ENCODE measurements around the gene SETD3. TPM values are rescaled to one million over a fixed set of nuclear protein-coding genes. Genes with fewer than 3 reads are reported as not detected.
A peak's percentile ranks its signal among the peaks of the same experiment; 100 is the strongest.

SETD3 gene
- total RNA-seq, 2 experiments from 2014 or later: 52.6 to 54.5 TPM

GRCh38 chr14:99413911-99414310 is 66.7 kb downstream of the SETD3 start:
- no peak for DNase-seq
- Mint-ChIP-seq H3K4me3 (no peak overlapping the region), H3K36me3 (peaks cover 3% of the 10 kb centered on the region), H3K4me1 (peaks cover 25% of the 10 kb centered on the region), H3K9me3 (no peaks in the 10 kb centered on the region), H3K27ac (no peak overlapping the region), H3K27me3 (no peaks in the 10 kb centered on the region)

- Mint-ChIP-seq H3K36me3 (peaks cover 3% of the 10 kb centered on the region), H3K27ac (no peak overlapping the region), H3K9me3 (no peaks in the 10 kb centered on the region), H3K4me1 (peaks cover 21% of the 10 kb centered on the region), H3K27me3 (no peaks in the 10 kb centered on the region), H3K4me3 (no peak overlapping the region)
- DNase-seq: no peak
These were observed 67.5 kb downstream of the SETD3 start for GRCh38 chr14:99413172-99413571.

GRCh38 chr14:99412117-99413061 is 68.3 kb downstream of the SETD3 start:
- H3K27ac Mint-ChIP-seq: peak overlapping the region; percentile 35
- no peak overlapping the region for H3K4me3 Mint-ChIP-seq
- H3K4me1 Mint-ChIP-seq: peaks cover 21% of the 10 kb centered on the region
- DNase-seq: peak; percentile 11
- peaks cover 3% of the 10 kb centered on the region for H3K36me3 Mint-ChIP-seq
- no peaks in the 10 kb centered on the region for H3K9me3 Mint-ChIP-seq
- H3K27me3 Mint-ChIP-seq: no peaks in the 10 kb centered on the region

- no peak for DNase-seq
- H3K4me1 Mint-ChIP-seq: peaks cover 16% of the 10 kb centered on the region
- no peak overlapping the region for H3K27ac Mint-ChIP-seq
- no peaks in the 10 kb centered on the region for H3K9me3 Mint-ChIP-seq
- no peaks in the 10 kb centered on the region for H3K27me3 Mint-ChIP-seq
- H3K4me3 Mint-ChIP-seq: no peak overlapping the region
- peaks cover 6% of the 10 kb centered on the region for H3K36me3 Mint-ChIP-seq
These were observed 70.6 kb downstream of the SETD3 start for GRCh38 chr14:99410019-99410418.

GRCh38 chr14:99408971-99409289 is 71.7 kb downstream of the SETD3 start:
- Mint-ChIP-seq H3K36me3 (peaks cover 4% of the 10 kb centered on the region), H3K4me3 (no peak overlapping the region), H3K4me1 (peaks cover 16% of the 10 kb centered on the region), H3K27ac (no peak overlapping the region), H3K9me3 (no peaks in the 10 kb centered on the region), H3K27me3 (no peaks in the 10 kb centered on the region)
- DNase-seq: no peak

GRCh38 chr14:99408286-99408970 is 72.2 kb downstream of the SETD3 start:
- no peaks in the 10 kb centered on the region for H3K9me3 Mint-ChIP-seq
- peaks cover 16% of the 10 kb centered on the region for H3K4me1 Mint-ChIP-seq
- H3K27ac Mint-ChIP-seq: no peak overlapping the region
- no peak overlapping the region for H3K4me3 Mint-ChIP-seq
- peaks cover 4% of the 10 kb centered on the region for H3K36me3 Mint-ChIP-seq
- H3K27me3 Mint-ChIP-seq: no peaks in the 10 kb centered on the region
- DNase-seq: no peak

GRCh38 chr14:99407416-99407815 is 73.2 kb downstream of the SETD3 start:
- Mint-ChIP-seq H3K9me3 (no peaks in the 10 kb centered on the region), H3K27me3 (no peaks in the 10 kb centered on the region), H3K27ac (no peak overlapping the region), H3K4me3 (no peak overlapping the region), H3K36me3 (peaks cover 10% of the 10 kb centered on the region), H3K4me1 (peaks cover 7% of the 10 kb centered on the region)
- no peak for DNase-seq

GRCh38 chr14:99402950-99403349 is 77.7 kb downstream of the SETD3 start:
- peaks cover 20% of the 10 kb centered on the region for H3K36me3 Mint-ChIP-seq
- no peaks in the 10 kb centered on the region for H3K27me3 Mint-ChIP-seq
- H3K4me1 Mint-ChIP-seq: peaks cover 6% of the 10 kb centered on the region
- no peak for DNase-seq
- no peak overlapping the region for H3K27ac Mint-ChIP-seq
- no peak overlapping the region for H3K4me3 Mint-ChIP-seq
- H3K9me3 Mint-ChIP-seq: no peaks in the 10 kb centered on the region

GRCh38 chr14:99402285-99402648 is 78.4 kb downstream of the SETD3 start:
- no peaks in the 10 kb centered on the region for H3K27me3 Mint-ChIP-seq
- DNase-seq: no peak
- H3K4me3 Mint-ChIP-seq: no peak overlapping the region
- peaks cover 20% of the 10 kb centered on the region for H3K36me3 Mint-ChIP-seq
- H3K27ac Mint-ChIP-seq: no peak overlapping the region
- H3K9me3 Mint-ChIP-seq: no peaks in the 10 kb centered on the region
- H3K4me1 Mint-ChIP-seq: peaks cover 6% of the 10 kb centered on the region

- peaks cover 20% of the 10 kb centered on the region for H3K36me3 Mint-ChIP-seq
- no peak overlapping the region for H3K4me3 Mint-ChIP-seq
- H3K27ac Mint-ChIP-seq: no peak overlapping the region
These were observed 78.9 kb downstream of the SETD3 start for GRCh38 chr14:99401621-99402284.

GRCh38 chr14:99401211-99401610 is 79.4 kb downstream of the SETD3 start:
- Mint-ChIP-seq H3K36me3 (peaks cover 16% of the 10 kb centered on the region), H3K27ac (no peak overlapping the region), H3K27me3 (no peaks in the 10 kb centered on the region), H3K4me1 (peaks cover 7% of the 10 kb centered on the region), H3K9me3 (no peaks in the 10 kb centered on the region), H3K4me3 (no peak overlapping the region)
- no peak for DNase-seq

More at GRCh38 chr14:99401621-99402284, 78.9 kb downstream of the SETD3 start:
- Mint-ChIP-seq H3K9me3 (no peaks in the 10 kb centered on the region), H3K4me1 (peaks cover 6% of the 10 kb centered on the region), H3K27me3 (no peaks in the 10 kb centered on the region)
- DNase-seq: no peak

- Mint-ChIP-seq H3K9me3 (no peaks in the 10 kb centered on the region), H3K27me3 (no peaks in the 10 kb centered on the region), H3K4me1 (peaks cover 9% of the 10 kb centered on the region), H3K36me3 (peaks cover 19% of the 10 kb centered on the region), H3K27ac (no peak overlapping the region), H3K4me3 (no peak overlapping the region)
- DNase-seq: no peak
These were observed 83.0 kb downstream of the SETD3 start for GRCh38 chr14:99397698-99398097.

- no peak overlapping the region for H3K27ac Mint-ChIP-seq
These were observed 84.6 kb downstream of the SETD3 start for GRCh38 chr14:99395909-99396530.

GRCh38 chr14:99394602-99395156 is 86.0 kb downstream of the SETD3 start:
- Mint-ChIP-seq H3K36me3 (peaks cover 17% of the 10 kb centered on the region), H3K27me3 (no peaks in the 10 kb centered on the region), H3K9me3 (no peaks in the 10 kb centered on the region), H3K27ac (peak overlapping the region; percentile 21), H3K4me3 (no peak overlapping the region), H3K4me1 (peaks cover 3% of the 10 kb centered on the region)
- DNase-seq: no peak

More at GRCh38 chr14:99395909-99396530, 84.6 kb downstream of the SETD3 start:
- DNase-seq: peak; percentile 16
- Mint-ChIP-seq H3K9me3 (no peaks in the 10 kb centered on the region), H3K27me3 (no peaks in the 10 kb centered on the region), H3K36me3 (peaks cover 17% of the 10 kb centered on the region), H3K4me1 (peaks cover 3% of the 10 kb centered on the region), H3K4me3 (no peak overlapping the region)
